Vagina (tissue), 2 donors: ENCODE results near the gene NOSTRIN. TPM values are rescaled to one million over a fixed set of nuclear protein-coding genes. Genes with fewer than 3 reads are reported as not detected.

Experiments used
- DNase-seq, 2 donors: peaks; one replicate each; pipeline ENCODE4 v3.0.0-alpha.2; 2017; ENCODE audit errors: extremely low spot score in 2 of 2
- H3K27ac ChIP-seq: fragments of 200-600 bp; sonication (generic); one replicate; pipeline ENCODE4 v1.5.1; 2019
- H3K27me3 ChIP-seq: fragments of 200-600 bp; sonication (generic); one replicate; pipeline ENCODE4 v1.5.1; 2019
- H3K36me3 ChIP-seq, 2 donors: fragments of 200-600 bp; sonication (generic); one replicate each; pipeline ENCODE4 v1.5.1; 2017 to 2019
- H3K4me1 ChIP-seq: fragments of 200-600 bp; sonication (generic); one replicate; pipeline ENCODE4 v1.5.1; 2019
- H3K4me3 ChIP-seq, 2 donors: fragments of 200-600 bp; sonication (generic); 1 replicate in 1 of 2; 2 replicates in 1 of 2; pipeline ENCODE4 v1.5.1; 2016 to 2019
- H3K9me3 ChIP-seq: fragments of 200-600 bp; sonication (generic); one replicate; pipeline ENCODE4 v1.5.1; 2019
- POLR2A ChIP-seq, 2 donors: fragments of 450-650 bp; IDR thresholded peaks; one replicate each; pipeline ENCODE4 v1.6.1; 2017; ENCODE audit warnings: antibody characterized with exemption in 2 of 2, mild to moderate bottlenecking in 2 of 2, moderate library complexity in 2 of 2
- POLR2AphosphoS5 ChIP-seq, 2 donors: sonication (generic); formaldehyde crosslinking; IDR thresholded peaks; one replicate each; pipeline ENCODE4 v1.9.0; 2017; ENCODE audit warnings: antibody characterized with exemption in 2 of 2, mild to moderate bottlenecking in 2 of 2, low read depth in 1 of 2; ENCODE audit not compliant: insufficient read depth in 1 of 2
- intact Hi-C: fragments of 100-400 bp; cut with DNase I; formaldehyde crosslinking; loops from one replicate; pipeline ENCODE4 v1.15.1; 2023
- total RNA-seq: library from RNA; depleted of rRNA; stranded (reverse); fragments of >200 nt; gene quantifications from one replicate; pipeline ENCODE4 v1.2.3, GENCODE V29; 2016
- TF ChIP-seq, protein P1 (sequence below), 3 experiments: fragments of 450-650 bp in 2 of 3; fragments of 200-600 bp in 1 of 3; sonication (generic) in 1 of 3; IDR thresholded peaks; one replicate each; pipeline ENCODE4 v1.5.1; 2017 to 2019; ENCODE audit warnings: antibody characterized with exemption in 3 of 3, mild to moderate bottlenecking in 2 of 3, moderate library complexity in 2 of 3

NOSTRIN gene
- total RNA-seq, 1 donor from 2014 or later = 30.0 TPM

DNA sequence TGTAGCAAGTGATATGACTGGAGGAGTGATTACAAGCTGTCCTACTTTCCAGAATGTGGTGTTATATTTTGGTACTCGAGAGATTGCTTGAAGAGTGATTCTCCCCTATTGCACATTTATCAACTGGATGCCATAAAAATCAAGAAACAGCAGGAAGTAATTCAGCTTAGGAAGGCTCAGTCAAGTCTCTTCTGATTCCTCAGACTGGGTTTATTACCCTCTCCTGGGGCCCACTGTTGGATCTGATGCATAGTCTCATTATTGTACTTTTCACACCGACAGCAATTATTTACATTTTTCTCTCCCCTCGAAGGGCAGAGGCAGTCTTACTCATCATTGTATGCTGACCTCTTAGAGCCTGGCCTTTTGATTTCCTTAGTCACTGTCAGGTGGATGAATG is 9.3 kb downstream of the NOSTRIN start:
- no peaks in the 10 kb centered on the region for H3K9me3 ChIP-seq
- no peak overlapping the region for H3K27ac ChIP-seq
- TF ChIP-seq POLR2A (IDR thresholded peaks at IDR 0.05) (no peak), POLR2AphosphoS5 (IDR thresholded peaks at IDR 0.05; ENCODE audit: insufficient read depth in 1 of 2, low read depth in 1 of 2) (no peak)
- TF ChIP-seq, protein P1, sequence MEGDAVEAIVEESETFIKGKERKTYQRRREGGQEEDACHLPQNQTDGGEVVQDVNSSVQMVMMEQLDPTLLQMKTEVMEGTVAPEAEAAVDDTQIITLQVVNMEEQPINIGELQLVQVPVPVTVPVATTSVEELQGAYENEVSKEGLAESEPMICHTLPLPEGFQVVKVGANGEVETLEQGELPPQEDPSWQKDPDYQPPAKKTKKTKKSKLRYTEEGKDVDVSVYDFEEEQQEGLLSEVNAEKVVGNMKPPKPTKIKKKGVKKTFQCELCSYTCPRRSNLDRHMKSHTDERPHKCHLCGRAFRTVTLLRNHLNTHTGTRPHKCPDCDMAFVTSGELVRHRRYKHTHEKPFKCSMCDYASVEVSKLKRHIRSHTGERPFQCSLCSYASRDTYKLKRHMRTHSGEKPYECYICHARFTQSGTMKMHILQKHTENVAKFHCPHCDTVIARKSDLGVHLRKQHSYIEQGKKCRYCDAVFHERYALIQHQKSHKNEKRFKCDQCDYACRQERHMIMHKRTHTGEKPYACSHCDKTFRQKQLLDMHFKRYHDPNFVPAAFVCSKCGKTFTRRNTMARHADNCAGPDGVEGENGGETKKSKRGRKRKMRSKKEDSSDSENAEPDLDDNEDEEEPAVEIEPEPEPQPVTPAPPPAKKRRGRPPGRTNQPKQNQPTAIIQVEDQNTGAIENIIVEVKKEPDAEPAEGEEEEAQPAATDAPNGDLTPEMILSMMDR (IDR thresholded peaks at IDR 0.05) = no peak
- H3K4me3 ChIP-seq = no peak overlapping the region
- intact Hi-C loops = no loop called here
- H3K36me3 ChIP-seq = no peaks in the 10 kb centered on the region
- H3K27me3 ChIP-seq = no peaks in the 10 kb centered on the region
- H3K4me1 ChIP-seq = no peaks in the 10 kb centered on the region
- DNase-seq = no peak

DNA sequence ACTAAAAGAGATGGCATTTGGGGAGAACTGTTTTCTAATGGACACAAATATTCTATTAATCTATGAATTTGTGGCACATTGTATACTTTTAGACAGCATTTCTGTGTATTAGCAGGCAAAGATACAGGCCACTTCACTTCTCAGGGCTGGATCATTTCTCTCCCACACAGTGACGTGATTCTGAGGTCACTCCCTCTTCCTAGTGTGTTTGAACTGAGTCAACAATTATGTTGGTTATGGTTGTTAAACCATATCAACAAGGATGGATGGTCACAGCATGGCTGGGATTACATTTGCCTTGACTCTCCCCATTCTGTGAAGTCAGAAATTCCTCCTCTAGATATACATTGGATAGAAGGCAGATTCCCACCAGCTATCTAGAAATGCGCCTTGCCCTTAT is 11.6 kb downstream of the NOSTRIN start:
- no peak overlapping the region for H3K4me3 ChIP-seq
- H3K9me3 ChIP-seq = no peaks in the 10 kb centered on the region
- H3K36me3 ChIP-seq = no peaks in the 10 kb centered on the region
- intact Hi-C loops = no loop called here
- TF ChIP-seq POLR2A (IDR thresholded peaks at IDR 0.05) (no peak), POLR2AphosphoS5 (IDR thresholded peaks at IDR 0.05; ENCODE audit: insufficient read depth in 1 of 2, low read depth in 1 of 2) (no peak)
- TF ChIP-seq, protein P1 (IDR thresholded peaks at IDR 0.05) = no peak
- no peaks in the 10 kb centered on the region for H3K4me1 ChIP-seq
- no peaks in the 10 kb centered on the region for H3K27me3 ChIP-seq
- no peak overlapping the region for H3K27ac ChIP-seq
- no peak for DNase-seq

DNA sequence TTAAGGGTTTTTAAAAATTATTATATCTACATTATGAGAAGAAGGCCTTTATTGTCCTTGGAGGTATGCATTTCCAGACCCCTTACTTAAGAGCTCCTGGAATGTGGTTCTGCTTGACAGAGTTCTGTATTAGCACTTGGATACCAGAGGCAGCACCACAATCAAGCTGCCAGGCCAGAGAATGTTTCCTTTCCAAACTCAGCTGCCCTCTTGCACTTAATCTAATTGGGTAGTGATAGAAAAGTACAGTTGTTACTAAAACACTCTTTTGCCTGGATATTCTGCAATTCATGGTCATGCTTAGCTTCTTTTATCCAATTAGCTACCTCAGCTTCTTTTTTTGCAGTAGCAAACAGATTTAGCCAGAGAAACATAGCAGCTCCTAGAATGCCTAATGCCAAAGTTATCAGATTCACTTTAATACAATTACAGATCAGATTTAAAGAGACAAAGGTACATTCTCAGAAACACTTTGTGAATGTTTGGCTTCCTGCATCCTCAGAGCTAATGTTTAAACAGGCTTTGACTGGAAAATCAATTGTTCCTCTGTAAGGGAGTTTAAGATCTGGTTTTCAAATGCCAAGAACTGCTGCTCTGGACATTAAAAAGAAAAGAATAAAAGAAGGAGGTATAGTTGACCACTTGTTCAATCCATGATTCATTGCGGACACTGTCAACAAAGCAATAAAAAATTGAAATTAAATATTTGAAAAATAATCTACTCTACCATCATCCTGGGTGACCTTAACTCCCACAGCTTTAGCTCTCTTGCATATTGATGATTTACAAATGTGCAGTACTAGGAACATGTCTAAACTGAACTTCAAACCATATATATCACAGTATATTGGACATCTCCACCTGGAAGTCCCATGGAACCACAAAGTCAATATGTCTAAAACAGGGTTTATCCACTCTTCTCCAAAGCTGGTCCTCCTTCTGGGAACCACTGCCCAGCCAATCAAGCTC is 12.8 kb downstream of the NOSTRIN start:
- intact Hi-C loops = no loop called here
- no peak for DNase-seq
- H3K9me3 ChIP-seq = no peaks in the 10 kb centered on the region
- no peaks in the 10 kb centered on the region for H3K4me1 ChIP-seq
- no peak overlapping the region for H3K27ac ChIP-seq
- H3K36me3 ChIP-seq = no peaks in the 10 kb centered on the region
- no peak overlapping the region for H3K4me3 ChIP-seq
- no peaks in the 10 kb centered on the region for H3K27me3 ChIP-seq
- TF ChIP-seq POLR2AphosphoS5 (IDR thresholded peaks at IDR 0.05; ENCODE audit: insufficient read depth in 1 of 2, low read depth in 1 of 2) (no peak), POLR2A (IDR thresholded peaks at IDR 0.05) (no peak)
- TF ChIP-seq, protein P1 (IDR thresholded peaks at IDR 0.05) = no peak

DNA sequence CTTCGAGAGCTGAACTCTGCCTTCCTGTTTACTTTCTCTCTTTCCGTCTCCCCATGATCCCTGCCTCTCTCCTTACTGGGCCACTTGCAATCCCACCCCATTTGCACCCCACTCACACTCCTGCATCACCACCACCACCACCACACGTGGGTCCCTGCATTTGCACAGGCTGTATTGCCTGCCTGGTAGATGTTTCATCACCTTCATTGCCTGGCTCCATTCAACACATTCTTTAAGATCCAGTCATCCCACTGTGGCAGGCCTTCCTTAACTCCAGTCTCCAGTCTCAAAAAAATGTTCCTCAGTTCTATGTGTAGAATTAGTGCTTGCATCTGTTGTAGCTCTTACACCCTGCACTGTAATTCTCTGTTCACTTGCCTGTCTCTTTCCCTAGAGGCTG is 13.9 kb downstream of the NOSTRIN start:
- Histone ChIP-seq H3K36me3 (no peaks in the 10 kb centered on the region), H3K9me3 (no peaks in the 10 kb centered on the region), H3K27me3 (no peaks in the 10 kb centered on the region), H3K27ac (no peak overlapping the region), H3K4me3 (no peak overlapping the region), H3K4me1 (no peaks in the 10 kb centered on the region)
- intact Hi-C loops = no loop called here
- TF ChIP-seq POLR2AphosphoS5 (IDR thresholded peaks at IDR 0.05; ENCODE audit: insufficient read depth in 1 of 2, low read depth in 1 of 2) (no peak), POLR2A (IDR thresholded peaks at IDR 0.05) (no peak)
- TF ChIP-seq, protein P1 (IDR thresholded peaks at IDR 0.05) = no peak
- DNase-seq = no peak
